AG04450 (cell line): ENCODE measurements around the gene ZC3H12C. TPM values are rescaled to one million over a fixed set of nuclear protein-coding genes. Genes with fewer than 3 reads are reported as not detected.

Experiments
- CTCF ChIA-PET: fragments of 300-600, 350-600 bp; formaldehyde crosslinking; extraction: SDS; loops from one replicate; lab custom pipeline; 2022; ENCODE audit warnings: antibody characterized with exemption, inconsistent platforms; lab: Charles Lee
- POLR2A ChIA-PET: fragments of 350-600 bp; formaldehyde crosslinking; extraction: SDS; loops from one replicate; lab custom pipeline; 2021; ENCODE audit warnings: antibody characterized with exemption, inconsistent platforms; lab: Yijun Ruan, JAX
- DNase-seq: peaks from one replicate; pipeline ENCODE4 v3.0.0-alpha.2; 2011; ENCODE audit warnings: low read depth, low spot score
- H3K27ac ChIP-seq: one replicate; pipeline ENCODE4 v1.5.1; 2012; ENCODE audit warnings: low read depth, low read length, control low read depth
- H3K27me3 ChIP-seq: one replicate; pipeline ENCODE4 v1.6.0; 2012; ENCODE audit warnings: low read length; ENCODE audit not compliant: control insufficient read depth, insufficient read depth
- H3K4me3 ChIP-seq: 2 replicates; pipeline ENCODE4 v1.5.1; 2011; ENCODE audit warnings: mild to moderate bottlenecking, low read depth, low read length, control low read depth
- H3K9me3 ChIP-seq: 2 replicates; pipeline ENCODE4 v1.5.1; 2012; ENCODE audit warnings: low read length; ENCODE audit not compliant: control insufficient read depth, insufficient read depth
- CTCF ChIP-seq: IDR thresholded peaks from 2 replicates; pipeline ENCODE4 v1.5.1; 2011; ENCODE audit warnings: low read depth, low read length, control low read depth, inconsistent platforms
- polyA plus RNA-seq: library from polyadenylated mRNA; depleted of rRNA; stranded (reverse); fragments of >200 nt; gene quantifications from 2 replicates; pipeline ENCODE4 v1.2.3, GENCODE V29; 2011

The ZC3H12C gene
- polyA plus RNA-seq, 1 experiment = 10.9 TPM

GRCh38 chr11:110079726-110080125, 13.5 kb upstream of the ZC3H12C start:
- H3K4me3 ChIP-seq = no peak overlapping the region
- DNase-seq = no peak
- peaks cover 4% of the 10 kb centered on the region; the same call in 1 of the 2 replicates for H3K9me3 ChIP-seq
- ChIA-PET POLR2A (no interaction called here), CTCF (no interaction called here)
- H3K27ac ChIP-seq = no peak overlapping the region
- no peak for TF ChIP-seq CTCF
- H3K27me3 ChIP-seq = no peaks in the 10 kb centered on the region

- peaks cover 4% of the 10 kb centered on the region; the same call in 1 of the 2 replicates for H3K9me3 ChIP-seq
- TF ChIP-seq CTCF = no peak
- DNase-seq = no peak
- ChIA-PET POLR2A (interaction anchor here (0.6 kb wide), 1 partner anchor 11 kb away, joined by 3 read pairs; the partner anchor contains the start of gene ZC3H12C), CTCF (interaction anchor here (0.6 kb wide), 1 partner anchor 18 kb away, joined by 3 read pairs; no protein-coding TSS in a partner anchor)
- no peak overlapping the region for H3K27ac ChIP-seq
- H3K4me3 ChIP-seq = no peak overlapping the region
- H3K27me3 ChIP-seq = no peaks in the 10 kb centered on the region
Observed at GRCh38 chr11:110081462-110082376, 11.5 kb upstream of the ZC3H12C start.

GRCh38 chr11:110082899-110083298, 10.3 kb upstream of the ZC3H12C start:
- peaks cover 4% of the 10 kb centered on the region; the same call in 1 of the 2 replicates for H3K9me3 ChIP-seq
- no peak for DNase-seq
- H3K27ac ChIP-seq = no peak overlapping the region
- H3K27me3 ChIP-seq = no peaks in the 10 kb centered on the region
- CTCF ChIA-PET = interaction anchor here (0.6 to 1.2 kb wide), 2 partner anchors 9 to 134 kb away, joined by 3 to 4 read pairs; no protein-coding TSS in a partner anchor
- POLR2A ChIA-PET = no interaction called here
- TF ChIP-seq CTCF = no peak
- H3K4me3 ChIP-seq = no peak overlapping the region

- Histone ChIP-seq H3K27me3 (no peaks in the 10 kb centered on the region), H3K9me3 (no peaks in the 10 kb centered on the region), H3K27ac (no peak overlapping the region), H3K4me3 (no peak overlapping the region)
- TF ChIP-seq CTCF = no peak
- CTCF ChIA-PET = no interaction called here
- DNase-seq = no peak
- POLR2A ChIA-PET = no interaction called here
Observed at GRCh38 chr11:110085255-110085838, 7.8 kb upstream of the ZC3H12C start.

GRCh38 chr11:110086892-110087309, 6.3 kb upstream of the ZC3H12C start:
- Histone ChIP-seq H3K27ac (peak overlapping the region; percentile 2), H3K9me3 (no peaks in the 10 kb centered on the region), H3K4me3 (no peak overlapping the region), H3K27me3 (no peaks in the 10 kb centered on the region)
- ChIA-PET CTCF (no interaction called here), POLR2A (interaction anchor here (0.9 kb wide), 1 partner anchor 9 kb away, joined by 3 read pairs; no protein-coding TSS in a partner anchor)
- peak; percentile 63 for DNase-seq
- no peak for TF ChIP-seq CTCF
